ENCODE results near the gene THYN1.

Gene THYN1

DNA sequence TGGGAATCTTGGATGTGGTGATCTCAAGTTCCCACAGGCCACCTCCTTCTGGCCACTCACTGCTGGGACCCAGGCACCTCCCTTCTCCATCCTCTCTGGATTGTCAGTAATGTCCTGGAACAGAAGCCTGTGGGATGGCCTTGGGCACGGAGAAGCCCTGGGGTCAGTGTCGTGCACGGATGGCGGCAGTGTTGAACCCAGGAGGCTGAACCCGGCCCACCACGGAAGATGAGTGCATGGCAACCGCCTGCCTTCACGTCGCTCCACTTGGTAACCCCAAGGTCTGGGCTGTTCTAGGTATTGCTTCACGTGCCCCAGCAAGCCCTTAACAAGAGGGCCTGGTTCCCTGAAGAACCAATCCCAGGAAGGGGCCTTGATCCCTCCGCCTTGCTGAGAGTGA is 7.1 kb downstream of the THYN1 start:
- no peak for DNase-seq

GRCh38 chr11:134245434-134245833 is 7.7 kb downstream of the THYN1 start:
- DNase-seq = no peak

DNA sequence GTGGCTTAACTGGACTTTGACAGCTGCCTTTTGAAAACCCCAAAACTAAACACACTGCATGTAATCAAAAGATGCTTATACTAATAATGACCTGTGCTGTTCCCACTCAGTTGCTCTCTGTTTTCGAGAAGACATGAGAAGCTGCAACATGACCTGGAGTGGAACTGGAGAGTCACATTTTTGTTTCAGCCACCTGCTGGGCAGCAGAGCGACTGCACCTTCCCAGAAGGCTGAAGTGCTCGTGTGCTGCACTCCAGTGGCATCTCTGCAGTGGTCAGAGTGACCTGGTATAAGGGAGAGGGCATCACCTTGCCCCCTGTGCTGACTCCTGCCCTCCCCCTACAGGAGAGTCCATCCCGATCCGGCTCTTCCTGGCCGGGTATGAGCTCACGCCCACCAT is 8.6 kb downstream of the THYN1 start:
- DNase-seq = no peak

- no peak for DNase-seq
Measured at GRCh38 chr11:134243913-134244312, 9.2 kb downstream of the THYN1 start.

GRCh38 chr11:134242376-134242775 is 10.8 kb downstream of the THYN1 start:
- no peak for DNase-seq

DNA sequence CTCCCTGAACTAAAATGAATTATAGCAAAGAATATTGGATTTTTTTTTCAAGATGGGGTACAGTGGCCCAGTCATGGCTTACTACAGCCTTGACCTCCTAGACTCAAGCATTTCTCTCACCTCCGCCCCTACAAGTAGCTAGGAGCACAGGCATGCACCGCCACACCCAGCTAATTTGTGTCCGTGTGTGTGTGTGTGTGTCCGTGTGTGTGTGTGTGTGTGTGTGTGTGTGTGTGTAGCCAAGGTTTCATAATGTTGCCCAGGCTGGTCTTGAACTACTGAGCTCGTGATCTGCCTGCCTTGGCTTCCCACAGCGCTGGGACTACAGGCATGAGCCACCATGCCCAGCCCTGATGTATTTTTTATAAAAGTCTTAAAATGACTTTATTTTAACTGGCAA is 12.6 kb downstream of the THYN1 start:
- DNase-seq = no peak

DNA sequence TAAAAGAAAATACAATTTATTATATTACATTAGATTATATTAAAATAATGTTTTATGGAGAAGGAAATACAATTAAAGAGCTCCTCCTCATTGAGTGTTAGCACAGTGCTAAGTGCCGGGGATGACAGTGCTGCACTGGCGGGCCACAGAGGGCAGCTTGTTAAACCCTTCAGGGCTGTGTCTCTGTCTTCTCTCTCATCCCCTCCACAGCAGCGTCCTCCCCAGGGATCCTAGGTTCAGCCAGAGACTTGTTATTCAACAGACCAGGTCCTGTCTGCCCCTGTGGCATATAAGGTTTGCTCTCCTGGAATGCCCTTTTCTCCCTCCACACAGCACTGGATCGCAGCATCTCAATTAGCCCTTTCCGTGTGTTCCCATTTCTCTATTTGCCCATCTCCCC is 14.2 kb downstream of the THYN1 start:
- no peak for DNase-seq

DNA sequence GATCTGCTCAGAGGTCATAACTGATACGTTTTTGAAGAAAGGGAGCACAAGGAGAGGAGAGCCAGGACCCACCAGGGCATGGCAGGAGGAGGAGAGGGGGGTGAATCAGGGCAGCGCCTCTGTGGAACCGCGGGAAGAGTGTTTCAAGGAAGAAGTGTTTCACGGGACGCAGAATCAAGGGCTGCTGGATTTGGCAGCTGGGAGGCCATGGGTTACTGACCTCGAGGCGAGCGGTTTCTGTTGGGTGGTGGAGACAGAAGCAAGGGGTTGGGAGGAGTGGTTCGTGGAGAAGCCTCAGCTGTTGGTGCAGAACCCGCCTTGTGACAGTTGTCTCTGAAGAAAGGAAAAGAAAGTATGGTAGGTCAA is 15.6 kb downstream of the THYN1 start:
- no peak for DNase-seq

GRCh38 chr11:134236834-134237556 is 16.2 kb downstream of the THYN1 start:
- DNase-seq = no peak

DNA sequence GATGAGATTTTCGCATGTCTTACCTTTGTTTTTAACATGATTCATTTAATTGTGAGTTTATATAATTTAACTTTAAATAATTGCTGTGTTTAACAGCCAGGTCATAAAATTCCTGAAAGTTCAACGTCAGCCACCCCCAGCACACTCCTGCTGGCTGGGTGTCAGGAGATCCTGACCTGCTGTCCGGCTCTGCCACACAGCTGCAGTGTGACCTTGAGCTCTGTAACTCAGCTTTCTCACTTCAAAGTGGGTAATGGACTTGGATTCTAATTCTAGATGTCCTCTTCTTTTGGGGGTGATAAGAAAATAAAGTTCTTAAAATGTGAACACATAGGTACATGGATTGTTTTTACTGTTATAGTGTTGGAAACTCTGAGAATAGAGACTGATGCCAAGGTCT is 17.8 kb downstream of the THYN1 start:
- no peak for DNase-seq

- no peak for DNase-seq
Measured at GRCh38 chr11:134233729-134234179, 19.4 kb downstream of the THYN1 start.

- no peak for DNase-seq
Measured at GRCh38 chr11:134231958-134232659, 21.0 kb downstream of the THYN1 start.

- no peak for DNase-seq
Measured at GRCh38 chr11:134230339-134230738, 22.8 kb downstream of the THYN1 start.

- DNase-seq = no peak
Measured at GRCh38 chr11:134229126-134229790, 23.9 kb downstream of the THYN1 start.

DNA sequence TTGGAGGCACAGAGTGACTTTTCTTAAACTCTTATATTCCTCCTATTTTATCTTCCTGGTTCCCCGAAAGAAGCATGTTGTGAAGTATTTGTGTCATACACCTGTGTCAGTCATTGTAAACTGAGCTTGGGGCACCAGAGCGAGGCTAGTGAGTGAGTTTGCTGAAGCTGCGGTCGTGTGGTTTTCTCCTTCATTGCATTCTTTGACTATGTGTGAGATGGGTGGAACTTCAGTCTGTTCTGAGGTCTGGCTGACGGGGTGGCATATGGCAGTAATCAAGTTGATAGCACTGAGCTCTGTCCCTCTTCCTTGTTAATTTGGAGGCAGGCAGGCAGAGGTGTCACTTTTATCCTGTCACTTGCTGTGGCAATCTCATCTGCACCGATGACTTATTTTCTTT is 24.5 kb downstream of the THYN1 start:
- DNase-seq = peak; percentile 49

DNA sequence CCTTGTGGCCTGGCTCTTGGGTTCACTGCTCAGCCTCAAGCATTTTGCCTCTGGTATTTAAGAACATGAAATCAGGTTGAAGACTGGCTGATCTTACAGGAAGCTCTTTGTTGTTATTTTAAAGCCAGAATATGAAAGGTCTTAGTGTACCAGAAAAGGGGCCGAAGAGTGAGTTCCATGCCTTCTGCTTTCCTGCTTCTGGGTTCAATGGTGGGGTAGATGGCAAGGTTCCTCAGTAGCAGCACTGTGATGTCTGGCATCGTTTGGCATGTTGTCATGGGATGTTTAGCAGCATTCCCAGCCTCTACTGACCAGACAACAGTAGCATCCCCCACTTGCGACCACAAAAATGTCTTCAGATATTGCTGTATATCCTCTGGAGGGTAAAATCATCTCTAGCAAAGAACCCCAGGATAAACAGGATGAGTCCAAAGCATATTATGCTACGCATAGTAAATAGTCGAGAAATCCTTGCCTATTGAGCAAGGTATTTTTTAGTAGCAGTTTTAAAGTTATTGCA is 26.3 kb downstream of the THYN1 start:
- no peak for DNase-seq

DNA sequence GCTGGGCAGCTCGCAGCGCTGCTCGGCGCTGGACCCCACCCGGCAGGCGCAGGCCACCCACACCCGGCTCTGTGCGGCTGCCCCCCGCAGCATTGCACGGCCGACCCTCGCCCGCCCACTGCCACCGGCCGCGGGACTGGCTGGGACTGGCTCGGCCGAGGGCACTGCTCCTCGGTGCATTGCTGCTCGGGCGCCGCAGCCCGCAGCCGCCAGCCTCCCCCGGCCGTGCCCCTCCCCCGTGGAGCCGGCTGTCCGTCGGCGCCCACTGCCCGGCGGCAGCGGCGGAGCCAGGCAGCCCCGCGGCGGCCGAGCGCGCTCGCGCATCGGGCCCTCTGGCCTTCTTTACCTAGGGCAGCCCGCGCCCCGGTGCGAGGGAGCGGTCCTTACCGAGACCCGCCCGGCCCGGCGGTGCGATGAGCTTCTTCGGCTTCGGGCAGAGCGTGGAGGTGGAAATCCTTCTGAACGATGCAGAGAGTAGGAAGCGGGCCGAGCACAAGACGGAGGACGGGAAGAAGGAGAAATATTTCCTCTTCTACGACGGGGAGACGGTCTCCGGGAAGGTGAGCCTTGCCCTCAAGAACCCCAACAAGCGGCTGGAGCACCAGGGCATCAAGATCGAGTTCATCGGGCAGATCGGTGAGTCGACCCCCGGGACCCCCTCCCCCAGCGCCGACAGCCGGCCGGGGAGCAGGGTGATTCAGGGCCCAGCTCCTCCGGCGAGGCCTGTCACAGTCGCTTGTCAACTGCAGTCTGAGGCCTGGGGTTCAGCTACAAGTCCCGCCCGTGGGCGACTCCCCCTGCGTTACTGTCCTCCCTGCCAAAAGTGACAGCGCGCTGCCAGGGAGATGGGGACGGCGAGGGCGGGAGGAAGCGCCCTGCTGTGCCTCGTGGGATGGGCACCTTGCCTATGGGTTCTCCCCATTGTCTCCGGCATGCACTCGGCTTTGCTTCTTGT is 28.2 kb downstream of the THYN1 start:
- peak; percentile 60 for DNase-seq

GRCh38 chr11:134223836-134224709 is 29.1 kb downstream of the THYN1 start, which contains the start of the genes NCAPD3 and VPS26B:
TSS of gene NCAPD3 (minus strand) at chr11:134223967. CDS start at chr11:134223926, 41 bp downstream.
TSS of gene VPS26B (plus strand) at chr11:134224671. CDS start at chr11:134225123, 452 bp downstream.
- DNase-seq = peak; percentile 94

- no peak for DNase-seq
Measured at GRCh38 chr11:134223121-134223520, 30.0 kb downstream of the THYN1 start.

- no peak for DNase-seq
Measured at GRCh38 chr11:134216816-134217215, 36.3 kb downstream of the THYN1 start.

GRCh38 chr11:134215836-134216235 is 37.3 kb downstream of the THYN1 start:
- DNase-seq = no peak

Measured in activated CD8-positive, alpha-beta memory T cell treated with anti-CD3 and anti-CD28 coated beads, Interleukin-2, amount 50 U/mL, for 4 hours (primary cell).